NOMO-1 treated with dmso at 0.1 percent for 144 hours (cell line): ENCODE data around the gene EVL.
"Not testable (repeated sequence)": the region's sequence is repeated elsewhere in the genome, so short reads cannot be mapped to it uniquely, and the experiment has no call there.

ENCODE experiments used
- DNase-seq: peaks from one replicate; lab custom pipeline; 2025; ENCODE audit not compliant: unreplicated experiment; lab: John Stamatoyannopoulos, UW

Gene EVL

GRCh38 chr14:100065111-100065871, at the start of gene EVL:
EVL (plus strand) TSS chr14:100065422; CDS start chr14:100065501, 79 bp downstream.
- peak; percentile 67 for DNase-seq

DNA sequence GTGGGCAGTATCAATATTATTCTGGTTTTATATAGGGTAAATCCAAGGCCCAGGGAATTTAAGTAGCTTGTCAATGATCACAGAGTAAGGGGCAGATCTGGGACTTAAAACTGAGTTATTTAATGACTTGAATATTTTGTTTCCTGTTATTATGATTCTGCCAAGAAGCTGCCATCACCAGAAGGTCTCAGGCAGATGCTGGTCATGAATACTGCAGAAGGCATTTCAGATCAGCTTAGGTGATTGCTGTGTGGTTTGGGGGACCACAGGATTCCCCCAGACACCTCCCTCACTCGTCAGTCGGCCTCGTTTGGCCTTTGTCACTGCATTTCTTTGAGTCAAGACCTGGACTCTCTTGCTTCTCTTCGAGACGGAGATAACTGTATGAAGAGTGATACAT, 47.7 kb upstream of the EVL start:
- DNase-seq = no peak

- no peak for DNase-seq
These were observed 47.2 kb upstream of the EVL start for GRCh38 chr14:100018054-100018453.

DNA sequence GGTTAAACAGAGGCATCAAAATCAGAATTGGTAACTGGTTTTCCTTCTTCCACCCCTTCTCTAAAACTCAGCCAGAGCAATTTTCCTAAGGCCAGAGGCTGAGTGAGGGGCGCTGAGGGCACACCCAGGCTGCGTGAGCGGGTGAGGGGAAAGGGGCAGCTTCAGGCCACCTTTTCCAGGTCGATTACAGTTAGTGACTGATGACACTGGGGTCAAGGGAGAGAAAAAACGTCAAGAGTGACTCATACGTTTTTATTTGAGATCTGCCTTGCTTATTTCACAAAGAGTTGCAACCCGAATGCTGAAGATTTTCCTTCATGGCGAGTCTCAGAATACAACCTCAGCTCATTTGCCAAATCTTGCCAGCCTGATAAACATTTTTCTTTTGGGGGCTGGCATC, 46.7 kb upstream of the EVL start:
- no peak for DNase-seq

GRCh38 chr14:100019156-100019744, 46.0 kb upstream of the EVL start:
- DNase-seq = no peak

DNA sequence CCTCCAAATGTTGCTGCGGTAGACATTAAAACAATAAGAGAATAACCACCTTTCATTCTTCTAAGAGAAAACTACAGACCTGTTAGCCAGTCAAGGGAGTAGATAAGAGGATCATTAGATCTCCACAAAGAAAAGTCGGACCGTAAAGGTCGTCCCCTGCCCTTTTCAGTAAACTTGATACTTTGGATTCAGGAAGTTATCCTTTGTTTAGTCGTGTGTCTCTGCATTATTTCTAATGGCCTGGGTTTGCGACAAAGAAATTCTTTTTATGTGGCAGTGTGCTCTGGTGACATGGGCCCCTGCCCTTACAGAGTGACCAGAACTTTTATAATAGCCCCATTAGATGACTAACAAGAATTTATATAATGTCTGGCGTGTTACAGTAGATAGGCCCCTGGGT, 44.6 kb upstream of the EVL start:
- no peak for DNase-seq

- DNase-seq = no peak
These were observed 42.3 kb upstream of the EVL start for GRCh38 chr14:100022772-100023451.

GRCh38 chr14:100025111-100025510, 40.1 kb upstream of the EVL start:
- peak; percentile 13 for DNase-seq

DNA sequence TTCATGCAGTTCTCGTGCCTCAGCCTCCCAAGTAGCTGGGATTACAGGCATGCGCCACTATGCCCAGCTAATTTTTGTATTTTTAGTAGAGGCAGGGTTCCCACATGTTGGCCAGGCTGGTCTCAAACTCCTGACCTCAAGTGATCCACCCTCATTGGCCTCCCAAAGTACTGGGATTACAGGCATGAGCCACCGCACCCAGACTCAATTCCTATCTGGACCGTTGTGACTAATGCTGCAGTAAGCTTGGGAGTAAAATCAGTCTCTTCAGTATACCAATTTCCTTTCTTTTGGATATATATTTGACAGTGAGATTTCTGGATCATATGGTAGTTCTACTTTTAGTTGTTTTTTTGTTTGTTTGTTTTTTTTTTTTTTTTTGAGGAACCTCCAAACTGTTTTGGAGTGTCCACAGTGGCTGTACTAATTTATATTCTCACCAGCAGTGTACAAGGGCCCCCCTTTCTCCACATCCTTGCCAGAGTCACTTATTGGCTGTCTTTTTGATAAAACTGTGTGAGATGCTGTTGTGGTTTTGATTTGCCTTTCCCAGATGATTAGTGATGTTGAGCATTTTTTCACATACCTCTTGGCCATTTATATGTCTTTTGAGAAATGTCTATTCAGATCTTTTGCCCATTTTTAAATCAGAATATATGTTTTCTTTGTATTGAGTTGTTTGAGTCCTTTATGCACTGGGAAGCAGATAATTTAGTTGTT, 37.3 kb upstream of the EVL start:
- DNase-seq = no peak

DNA sequence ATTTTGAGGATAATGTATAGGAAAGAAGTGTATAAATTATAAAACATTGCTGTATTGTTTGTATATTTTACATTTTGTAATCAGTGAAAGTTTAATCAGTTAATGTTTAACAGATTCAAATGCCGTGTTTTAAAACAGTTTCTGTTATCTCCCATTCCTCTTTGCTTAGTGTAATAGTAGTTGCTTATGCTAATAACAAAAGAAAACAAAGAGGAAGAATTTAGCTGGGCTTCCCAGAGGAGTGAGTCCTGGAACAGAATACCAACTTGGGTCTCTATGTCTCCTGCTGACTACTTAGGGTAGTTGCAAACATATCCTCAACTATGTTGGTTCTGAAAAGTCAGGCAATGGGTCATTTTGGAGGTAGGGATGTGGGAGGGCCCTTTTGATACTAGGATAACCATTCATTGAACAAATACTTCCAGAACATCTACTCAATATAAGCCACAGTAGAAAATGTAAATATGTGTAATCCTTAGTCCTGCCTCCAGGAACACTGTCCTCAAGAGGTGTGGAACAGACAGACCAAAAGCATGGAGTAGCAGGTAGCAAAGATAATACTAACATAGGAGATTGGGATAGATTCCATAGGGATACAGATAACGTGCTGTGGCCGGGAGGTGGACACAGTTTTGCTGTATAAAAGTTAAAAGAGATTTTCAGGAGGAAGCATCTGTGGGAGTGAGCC, 36.1 kb upstream of the EVL start:
- DNase-seq = no peak

DNA sequence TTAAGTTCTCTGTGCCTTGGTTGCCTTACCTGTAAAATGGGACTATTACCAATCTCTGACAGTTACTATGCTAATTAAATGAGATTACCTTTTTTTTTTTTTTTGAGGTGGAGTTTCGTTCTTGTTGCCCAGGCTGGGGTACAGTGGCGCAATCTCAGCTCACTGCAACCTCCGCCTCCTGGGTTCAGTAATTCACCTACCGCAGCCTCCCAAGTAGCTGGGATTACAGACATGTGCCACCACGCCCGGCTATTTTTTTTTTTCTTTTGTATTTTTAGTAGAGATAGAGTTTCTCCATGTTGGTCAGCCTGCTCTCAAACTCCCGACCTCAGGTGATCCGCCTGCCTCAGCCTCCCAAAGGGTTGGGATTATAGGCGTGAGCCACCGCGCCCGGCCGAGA, 35.2 kb upstream of the EVL start:
- not testable (repeated sequence) for DNase-seq

GRCh38 chr14:100030452-100031153, 34.6 kb upstream of the EVL start:
- no peak for DNase-seq

DNA sequence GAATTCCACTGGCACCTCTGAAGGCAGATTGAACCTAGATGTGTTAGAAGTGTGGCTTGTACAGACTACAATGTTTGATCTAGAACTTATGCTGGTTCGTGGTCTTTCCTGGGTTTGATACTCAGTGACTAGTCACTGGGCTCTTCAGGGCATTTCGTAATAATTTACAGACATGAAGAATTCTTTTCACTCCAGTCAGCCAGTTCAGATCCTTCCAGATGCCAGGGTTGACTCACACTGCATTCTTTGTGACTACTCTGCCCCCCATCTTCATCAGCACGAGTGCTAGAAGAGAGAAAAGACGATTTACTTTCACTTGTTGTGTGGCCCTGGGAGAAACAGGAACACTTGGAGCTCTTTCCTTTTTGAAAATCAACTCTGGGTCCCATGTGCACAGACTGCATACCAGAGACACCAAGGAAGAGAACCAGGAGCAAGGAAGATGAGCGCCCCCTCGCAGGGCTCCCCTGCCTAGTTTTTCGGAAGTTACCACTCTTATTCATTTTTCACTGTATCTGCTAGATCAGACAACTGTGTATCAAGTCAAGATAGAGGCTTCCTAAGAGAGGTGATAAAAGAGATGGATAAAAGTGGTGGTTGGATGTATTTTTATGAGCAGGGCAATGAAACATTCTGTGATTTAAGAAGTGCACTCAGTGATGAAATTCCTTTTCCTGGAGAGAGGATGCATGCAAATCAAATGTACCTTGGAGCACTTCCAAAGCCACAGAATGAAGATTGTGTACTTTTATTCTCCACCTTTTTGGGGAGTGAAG, 33.5 kb upstream of the EVL start:
- no peak for DNase-seq

GRCh38 chr14:100032738-100033137, 32.5 kb upstream of the EVL start:
- DNase-seq = no peak

- no peak for DNase-seq
These were observed 31.7 kb upstream of the EVL start for GRCh38 chr14:100033347-100034075.

DNA sequence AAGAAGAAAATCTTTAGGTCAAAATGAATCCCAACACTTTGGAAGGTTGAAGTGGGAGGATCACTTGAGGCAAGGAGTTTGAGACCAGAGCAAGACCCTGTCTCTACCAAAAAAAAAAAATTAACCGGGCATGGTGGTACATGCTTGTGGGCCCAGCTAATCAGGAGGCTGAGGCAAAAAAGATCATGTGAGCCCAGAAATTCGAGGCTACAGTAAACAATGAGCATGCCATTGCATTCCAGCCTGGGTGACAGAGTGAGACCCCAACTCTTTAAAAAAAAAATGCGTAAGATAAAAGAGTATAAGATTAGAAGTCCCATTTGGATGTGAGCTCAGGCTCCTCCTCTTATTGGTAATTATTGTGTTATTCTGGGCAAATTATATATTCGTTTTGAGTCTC, 30.8 kb upstream of the EVL start:
- no peak for DNase-seq

- DNase-seq = no peak
These were observed 30.2 kb upstream of the EVL start for GRCh38 chr14:100034961-100035500.

DNA sequence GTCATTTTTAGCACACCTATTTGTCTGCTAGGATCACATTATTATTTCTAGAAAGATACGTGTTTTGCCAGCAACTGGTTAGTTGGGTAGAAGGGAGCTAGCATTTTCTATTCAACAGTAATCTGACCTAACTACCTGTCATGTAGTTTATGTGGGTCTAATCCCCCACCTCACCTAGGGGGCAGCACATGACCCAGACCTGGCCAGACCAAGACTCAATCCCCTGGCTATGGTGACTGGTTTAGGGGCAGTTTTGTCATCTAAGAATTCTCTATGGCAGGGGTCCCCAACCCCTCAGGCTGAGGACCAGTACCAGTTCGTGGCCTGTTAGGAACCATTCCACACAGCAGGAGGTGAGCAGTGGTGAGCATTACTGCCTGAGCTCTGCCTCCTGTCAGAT, 29.5 kb upstream of the EVL start:
- no peak for DNase-seq

GRCh38 chr14:100037353-100037752, 27.9 kb upstream of the EVL start:
- no peak for DNase-seq
